ENCODE results near the gene ZNF428.
A peak's percentile ranks its signal among the peaks of the same experiment; 100 is the strongest.

DNA sequence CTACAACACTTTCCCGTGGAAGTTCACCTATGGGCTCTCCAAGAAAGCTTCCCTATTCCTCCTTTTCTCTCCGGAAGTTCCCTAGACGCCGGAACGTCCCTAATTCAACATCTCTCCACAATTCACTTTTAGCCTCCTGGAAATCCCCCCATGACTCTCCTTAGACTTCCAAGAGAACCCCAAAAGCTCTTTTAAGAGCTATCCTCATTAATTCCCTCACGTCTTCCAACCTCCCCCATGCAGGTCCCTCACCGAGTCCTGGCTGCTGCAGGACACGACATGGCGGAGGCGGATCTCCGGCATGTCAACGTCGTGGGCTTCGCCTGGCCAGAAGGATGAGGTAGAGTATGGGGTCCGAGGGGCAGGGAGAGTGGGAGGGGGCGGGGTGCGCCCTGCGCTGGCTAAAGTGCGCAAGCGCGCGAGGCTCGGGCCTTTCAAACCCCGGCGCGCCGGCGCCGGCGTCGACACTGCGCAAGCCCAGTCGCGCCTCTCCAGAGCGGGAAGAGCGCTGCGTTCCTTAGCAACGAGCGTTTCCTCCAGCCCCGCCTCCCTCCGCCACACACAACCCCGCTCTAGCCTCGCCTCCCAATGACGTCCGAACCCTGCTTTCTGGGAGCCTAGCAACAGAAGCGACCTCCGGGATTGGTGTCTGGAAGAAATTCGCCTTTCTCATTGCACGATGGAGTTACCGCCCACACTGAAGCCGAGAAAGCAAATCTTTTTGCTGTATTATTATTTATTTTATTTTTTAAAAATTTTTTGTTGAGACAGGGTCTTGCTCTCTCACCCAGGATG, 44.1 kb downstream of the ZNF428 start, which contains the start of the genes PINLYP and XRCC1:
- TF ChIP-seq MAZ (IDR thresholded peaks at IDR 0.05; ENCODE audit: borderline replicate concordance, low read depth, low read length) (peak; percentile 81), CEBPB (IDR thresholded peaks at IDR 0.05; ENCODE audit: low read depth, low read length) (no peak), POLR2A (IDR thresholded peaks at IDR 0.05; ENCODE audit: low read depth, low read length) (peak; percentile 58; the same call in 1 of the 2 replicates)
- TF ChIP-seq, protein P1, sequence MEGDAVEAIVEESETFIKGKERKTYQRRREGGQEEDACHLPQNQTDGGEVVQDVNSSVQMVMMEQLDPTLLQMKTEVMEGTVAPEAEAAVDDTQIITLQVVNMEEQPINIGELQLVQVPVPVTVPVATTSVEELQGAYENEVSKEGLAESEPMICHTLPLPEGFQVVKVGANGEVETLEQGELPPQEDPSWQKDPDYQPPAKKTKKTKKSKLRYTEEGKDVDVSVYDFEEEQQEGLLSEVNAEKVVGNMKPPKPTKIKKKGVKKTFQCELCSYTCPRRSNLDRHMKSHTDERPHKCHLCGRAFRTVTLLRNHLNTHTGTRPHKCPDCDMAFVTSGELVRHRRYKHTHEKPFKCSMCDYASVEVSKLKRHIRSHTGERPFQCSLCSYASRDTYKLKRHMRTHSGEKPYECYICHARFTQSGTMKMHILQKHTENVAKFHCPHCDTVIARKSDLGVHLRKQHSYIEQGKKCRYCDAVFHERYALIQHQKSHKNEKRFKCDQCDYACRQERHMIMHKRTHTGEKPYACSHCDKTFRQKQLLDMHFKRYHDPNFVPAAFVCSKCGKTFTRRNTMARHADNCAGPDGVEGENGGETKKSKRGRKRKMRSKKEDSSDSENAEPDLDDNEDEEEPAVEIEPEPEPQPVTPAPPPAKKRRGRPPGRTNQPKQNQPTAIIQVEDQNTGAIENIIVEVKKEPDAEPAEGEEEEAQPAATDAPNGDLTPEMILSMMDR (conservative IDR thresholded peaks at IDR 0.05; ENCODE audit: low read depth, low read length): no peak

Measured in IMR-90 (cell line).